K562 (cell line): Measurements from ENCODE around the gene CDKL4. TPM values are rescaled to one million over a fixed set of nuclear protein-coding genes. Genes with fewer than 3 reads are reported as not detected.

ENCODE experiments used
- ATAC-seq: fragments of 200-7000 bp; cut with Tn5 transposase; 3 replicates; pipeline ENCODE4 v1.9.1; 2020; ENCODE audit warnings: moderate library complexity
- BruUV-seq: library from RNA; stranded (reverse); fragments of 400-500 nt; replicated peaks from 2 replicates; lab custom pipeline; 2021; lab: Mats Ljungman, UMichigan
- CTCF ChIA-PET: fragments of 300-600 bp; formaldehyde crosslinking; extraction: SDS; loops from one replicate; lab custom pipeline; 2021; ENCODE audit warnings: low intra/inter-chr PET ratio; lab: Yijun Ruan, JAX
- POLR2A ChIA-PET: fragments of 300-600, 350-650 bp; sonication (Branson Sonifier 250); formaldehyde crosslinking; extraction: SDS; loops from one replicate; lab custom pipeline; 2021; ENCODE audit warnings: antibody characterized with exemption, inconsistent platforms; lab: Yijun Ruan, JAX
- DNase-seq, 4 experiments: peaks; one replicate each; pipeline versions ENCODE4 v3.0.0 to v3.0.0-alpha.2; 2011 to 2018; ENCODE audit warnings: low spot score in 3 of 4, mixed read lengths in 3 of 4; ENCODE audit errors: extremely low read depth in 1 of 4
- FAIRE-seq: peaks from 2 replicates; lab custom pipeline; 2011; peaks lifted over from hg19 to GRCh38; lab: Jason Lieb, UNC
- H2AFZ ChIP-seq: 2 replicates; pipeline ENCODE4 v1.6.0; 2011; ENCODE audit warnings: low read depth, low read length, control low read depth, inconsistent platforms
- H3K27ac ChIP-seq: fragments of 200-600 bp; 3 replicates; pipeline ENCODE4 v1.8.0; 2011; ENCODE audit warnings: low read depth, mild to moderate bottlenecking, control low read depth, inconsistent platforms, low read length, moderate library complexity, mixed read lengths; ENCODE audit errors: extremely low read depth
- H3K27me3 ChIP-seq, 2 experiments: fragments of 300-600 bp in 1 of 2; 2 replicates in 1 of 2; 3 replicates in 1 of 2; pipeline versions ENCODE4 v1.6.0 to v1.8.0; 2011; ENCODE audit warnings: inconsistent platforms in 2 of 2, low read length in 2 of 2, mild to moderate bottlenecking in 1 of 2, mixed read lengths in 1 of 2, moderate library complexity in 1 of 2; ENCODE audit not compliant: control insufficient read depth in 2 of 2, insufficient read depth in 2 of 2
- H3K36me3 ChIP-seq: fragments of 300-600 bp; 3 replicates; pipeline ENCODE4 v1.8.0; 2011; ENCODE audit warnings: mild to moderate bottlenecking, low read length, inconsistent platforms; ENCODE audit not compliant: control insufficient read depth, insufficient read depth
- H3K4me1 ChIP-seq, 2 experiments: fragments of 200-600 bp in 1 of 2; replicated peaks in 1 of 2; 2 replicates in 1 of 2; 3 replicates in 1 of 2; pipeline versions ENCODE4 v1.5.1 to v1.8.0; 2011; ENCODE audit warnings: inconsistent platforms in 2 of 2, low read length in 2 of 2, mild to moderate bottlenecking in 1 of 2, mixed read lengths in 1 of 2, moderate library complexity in 1 of 2; ENCODE audit not compliant: control insufficient read depth in 2 of 2, insufficient read depth in 2 of 2
- H3K4me2 ChIP-seq: 2 replicates; pipeline ENCODE4 v1.6.1; 2011; ENCODE audit warnings: low read length, control low read depth, inconsistent platforms, mixed read lengths; ENCODE audit not compliant: insufficient read depth
- H3K4me3 ChIP-seq: fragments of 200-600 bp; sonication (generic), shearing (Covaris generic); 2 replicates; pipeline ENCODE4 v1.5.1; 2016; ENCODE audit warnings: control low read depth, inconsistent platforms
- H3K79me2 ChIP-seq: fragments of 200-600 bp; 3 replicates; pipeline ENCODE4 v1.8.0; 2011; ENCODE audit warnings: low read length, inconsistent platforms; ENCODE audit not compliant: control insufficient read depth, insufficient read depth
- H3K9ac ChIP-seq, 2 experiments: 2 replicates each; pipeline versions ENCODE4 v1.6.0 to v1.6.1; 2011; ENCODE audit warnings: low read depth in 2 of 2, low read length in 2 of 2, control low read depth in 1 of 2, inconsistent platforms in 1 of 2, mild to moderate bottlenecking in 1 of 2, mixed read lengths in 1 of 2; ENCODE audit not compliant: insufficient read depth in 1 of 2
- H3K9me1 ChIP-seq: one replicate; pipeline ENCODE4 v1.6.0; 2011; ENCODE audit warnings: inconsistent platforms, mild to moderate bottlenecking, low read length, moderate library complexity; ENCODE audit not compliant: control insufficient read depth, insufficient read depth
- H3K9me3 ChIP-seq: replicated peaks from 2 replicates; pipeline ENCODE4 v1.5.1; 2011; ENCODE audit warnings: low read depth, low read length, inconsistent platforms; ENCODE audit not compliant: control insufficient read depth, insufficient read depth
- H4K20me1 ChIP-seq: replicated peaks from 2 replicates; pipeline ENCODE4 v1.6.1; 2011; ENCODE audit warnings: low read length, inconsistent platforms, mixed read lengths; ENCODE audit not compliant: control insufficient read depth, insufficient read depth
- HIVEP1 ChIP-seq: fragments of 250-450 bp; sonication (Bioruptor Pico); IDR thresholded peaks from 2 replicates; pipeline ENCODE4 v1.4.0; 2020; ENCODE audit warnings: mild to moderate bottlenecking
- HMG20A ChIP-seq: fragments of 450-650 bp; formaldehyde crosslinking; conservative IDR thresholded peaks from 2 replicates; pipeline ENCODE4 v1.4.0; 2020; ENCODE audit warnings: mild to moderate bottlenecking, mixed read lengths
- HNRNPUL1 ChIP-seq: fragments of 200-400 bp; formaldehyde crosslinking; IDR thresholded peaks from 2 replicates; pipeline ENCODE4 v1.6.1; 2017; ENCODE audit warnings: low read length
- KLF1 ChIP-seq: fragments of 450-650 bp; IDR thresholded peaks from 2 replicates; pipeline ENCODE4 v1.6.1; 2016; ENCODE audit warnings: missing genetic modification characterization, missing compliant biosample characterization
- POLR2AphosphoS5 ChIP-seq: IDR thresholded peaks from 2 replicates; pipeline ENCODE4 v1.6.1; 2011; ENCODE audit warnings: mild to moderate bottlenecking, low read depth, low read length, moderate library complexity; ENCODE audit not compliant: control insufficient read depth, insufficient read depth
- WGBS: fragments of 100-300 bp; shearing (Covaris generic); methylation state at CpG from one replicate; pipeline ENCODE4 v1.1.6; 2016; ENCODE audit warnings: low coverage, mixed read lengths; ENCODE audit not compliant: insufficient coverage; ENCODE audit errors: missing lambda C conversion rate; 5-methylcytosine and 5-hydroxymethylcytosine counted together
- in situ Hi-C: fragments of 300-500 bp; cut with MboI; formaldehyde crosslinking; loops from 4 replicates; pipeline ENCODE4 v1.15.0; 2018; ENCODE audit warnings: inconsistent platforms, mixed read lengths
- intact Hi-C: fragments of 100-400 bp; cut with micrococcal nuclease; formaldehyde crosslinking; loops from 2 replicates; pipeline ENCODE4 v1.14.2; 2022
- polyA plus RNA-seq, 8 experiments: library from polyadenylated mRNA; depleted of rRNA in 4 of 8; stranded (reverse) in 5 of 8; unstranded in 3 of 8; fragments of >200 nt; fragmentation: Nextera tagmentation in 2 of 8; fragmentation: Illumina TruSeq in 1 of 8; extraction: Ambion mirVana in 2 of 8; extraction: Trizol in 1 of 8; gene quantifications; 2 replicates each; pipeline versions ENCODE4 v1.2.1 to v1.2.3, GENCODE V29; 2011 to 2014; ENCODE audit warnings: inconsistent platforms in 1 of 8, missing spikeins in 1 of 8
- total RNA-seq, 7 experiments: library from RNA; depleted of rRNA in 6 of 7; stranded (reverse); fragments of >200 nt in 6 of 7; fragmentation: Illumina TruSeq in 2 of 7; extraction: Trizol in 2 of 7; gene quantifications; 2 replicates each; pipeline versions ENCODE4 v1.2.1 to v1.2.3, GENCODE V29; 2011 to 2021; ENCODE audit warnings: low replicate concordance in 1 of 7
- TF ChIP-seq, protein P1 (sequence below): sonication (generic); formaldehyde crosslinking; IDR thresholded peaks from 2 replicates; pipeline ENCODE4 v1.8.0; 2022; ENCODE audit warnings: missing genetic modification reagents, mild to moderate bottlenecking, borderline replicate concordance
- TF ChIP-seq, protein P2 (sequence below): fragments of 450-650 bp; IDR thresholded peaks from 2 replicates; pipeline ENCODE4 v1.6.1; 2018; ENCODE audit warnings: mild to moderate bottlenecking, low read depth; ENCODE audit not compliant: partially characterized antibody

The CDKL4 gene
- total and polyA plus RNA-seq, 9 of the 15 experiments (the other 6 are each of a cell fraction or from before 2014, with no cell fraction given), result not detected

DNA sequence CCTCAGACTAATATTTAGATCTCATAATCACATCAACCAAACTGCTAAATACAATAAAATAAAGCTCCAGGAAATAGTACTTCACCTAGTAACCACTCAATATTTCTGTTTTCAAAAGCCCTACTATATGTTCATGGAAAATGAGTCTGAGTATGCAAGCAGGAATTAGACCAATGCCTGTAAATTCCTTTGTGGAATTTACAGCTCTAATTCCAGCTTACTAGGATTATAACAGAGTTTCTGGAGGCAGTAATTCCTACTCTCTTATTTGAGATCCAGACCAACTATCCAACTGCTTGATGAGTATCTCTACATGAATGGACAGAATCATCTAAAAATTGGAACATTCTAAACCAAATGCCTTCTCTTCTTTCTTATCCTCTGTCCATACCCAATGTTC is 11.6 kb downstream of the CDKL4 start:
- Histone ChIP-seq H4K20me1 (no peaks in the 10 kb centered on the region), H3K9me1 (no peaks in the 10 kb centered on the region), H3K36me3 (no peaks in the 10 kb centered on the region), H3K27ac (no peak overlapping the region), H3K9me3 (no peaks in the 10 kb centered on the region), H3K4me3 (no peak overlapping the region), H3K4me1 (peaks cover 0 to 7% of the 10 kb centered on the region in 2 experiments; a peak in 2 of 5 replicates), H3K9ac (no peak overlapping the region), H3K27me3 (no peaks in the 10 kb centered on the region), H2AFZ (no peak overlapping the region), H3K79me2 (no peaks in the 10 kb centered on the region), H3K4me2 (no peak overlapping the region)
- no peak for FAIRE-seq
- BruUV-seq, result no TSS peak
- in situ Hi-C loops, result loop anchor here (25.0 kb wide), 1 partner anchor 295 kb away; no protein-coding TSS in a partner anchor
- ChIA-PET POLR2A (no interaction called here), CTCF (interaction anchor here (1.0 kb wide), 1 partner anchor 173 kb away, joined by 3 read pairs; no protein-coding TSS in a partner anchor)
- ATAC-seq, result no peak
- no peak for DNase-seq
- intact Hi-C loops, result loop anchor here (2.0 to 10.0 kb wide), 2 partner anchors 283 to 499 kb away; no protein-coding TSS in a partner anchor
- TF ChIP-seq HIVEP1 (CRISPR knock-in tag) (no peak), HNRNPUL1 (no peak), KLF1 (tag) (no peak)

DNA sequence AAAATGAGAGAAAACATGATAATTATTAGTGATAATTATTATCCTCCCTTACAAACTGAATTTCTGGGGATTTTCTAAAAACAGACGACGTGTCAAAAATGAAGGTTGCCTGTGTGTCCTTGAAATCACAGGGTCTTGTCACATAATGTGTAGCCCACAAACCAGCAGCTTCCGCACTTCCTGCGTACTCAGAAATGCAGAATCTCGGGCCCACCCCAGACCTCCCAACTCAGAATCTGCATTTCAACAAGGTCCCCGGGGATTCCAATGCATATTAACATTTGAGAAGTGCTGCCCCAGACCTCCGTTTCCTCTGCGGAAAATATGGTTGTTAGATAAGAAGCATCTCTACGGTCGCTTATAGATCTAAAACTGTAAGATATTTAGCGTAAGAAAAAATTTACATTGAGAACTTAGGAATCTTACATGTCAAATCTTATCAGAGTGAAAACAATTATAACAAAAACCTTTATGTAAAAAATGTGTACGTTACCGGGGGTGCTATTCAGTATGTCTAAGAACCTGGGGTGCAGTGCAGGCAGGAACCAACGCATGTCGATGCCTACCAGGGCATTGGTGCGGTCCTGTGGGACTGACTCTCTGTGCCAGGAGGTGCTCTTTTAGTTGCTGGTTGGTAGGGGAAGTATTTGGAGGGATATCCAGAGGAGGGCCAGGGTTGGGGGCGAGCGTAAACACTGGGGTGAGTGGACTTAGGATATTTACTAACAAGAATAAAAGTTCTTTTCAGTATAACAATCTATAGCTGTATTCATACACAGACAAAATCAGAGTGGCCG is 15.2 kb downstream of the CDKL4 start:
- in situ Hi-C loops (loop anchor here (5.0 to 25.0 kb wide), 3 partner anchors 104 to 291 kb away; partner anchors contain the start of gene SOS1), intact Hi-C loops (loop anchor here (1.0 to 10.0 kb wide), 5 partner anchors 107 to 691 kb away; partner anchors contain the start of gene SOS1)
- no peaks in the 10 kb centered on the region for H3K36me3 ChIP-seq
- H3K4me3 ChIP-seq, result 0 out of 2 replicates have a peak overlapping the region, but pooled peaks have one; percentile 2
- peak overlapping the region in 1 of 2 experiments; percentile 30; a peak in 3 of 4 replicates for H3K9ac ChIP-seq
- H3K9me1 ChIP-seq, result no peaks in the 10 kb centered on the region
- FAIRE-seq (no peak), DNase-seq (peak in 2 of 4 experiments; percentile 13 to 23), ATAC-seq (peak; percentile 6)
- no peaks in the 10 kb centered on the region for H3K79me2 ChIP-seq
- BruUV-seq, result no TSS peak
- H3K9me3 ChIP-seq, result no peaks in the 10 kb centered on the region
- 39% methylated on average over 19 of the region's 19 CpGs for WGBS
- H4K20me1 ChIP-seq, result no peaks in the 10 kb centered on the region
- H3K27ac ChIP-seq, result no peak overlapping the region
- H3K4me2 ChIP-seq, result peak overlapping the region; percentile 54; the same call in 1 of the 2 replicates
- no peaks in the 10 kb centered on the region for H3K27me3 ChIP-seq
- ChIA-PET POLR2A (interaction anchor here (0.6 to 1.6 kb wide), 7 partner anchors 108 to 478 kb away, joined by 3 to 8 read pairs (median 3); partner anchors contain the start of gene SOS1), CTCF (interaction anchor here (0.7 to 4.6 kb wide), 6 partner anchors 109 to 693 kb away, joined by 3 to 93 read pairs (median 4); partner anchors contain the start of gene SOS1)
- peaks cover 4 to 10% of the 10 kb centered on the region in 2 experiments; a peak in 3 of 5 replicates for H3K4me1 ChIP-seq
- peak overlapping the region; percentile 94 for H2AFZ ChIP-seq
- TF ChIP-seq HMG20A (CRISPR knock-in tag), result no peak
- TF ChIP-seq POLR2AphosphoS5, result no peak
- TF ChIP-seq, protein P1, sequence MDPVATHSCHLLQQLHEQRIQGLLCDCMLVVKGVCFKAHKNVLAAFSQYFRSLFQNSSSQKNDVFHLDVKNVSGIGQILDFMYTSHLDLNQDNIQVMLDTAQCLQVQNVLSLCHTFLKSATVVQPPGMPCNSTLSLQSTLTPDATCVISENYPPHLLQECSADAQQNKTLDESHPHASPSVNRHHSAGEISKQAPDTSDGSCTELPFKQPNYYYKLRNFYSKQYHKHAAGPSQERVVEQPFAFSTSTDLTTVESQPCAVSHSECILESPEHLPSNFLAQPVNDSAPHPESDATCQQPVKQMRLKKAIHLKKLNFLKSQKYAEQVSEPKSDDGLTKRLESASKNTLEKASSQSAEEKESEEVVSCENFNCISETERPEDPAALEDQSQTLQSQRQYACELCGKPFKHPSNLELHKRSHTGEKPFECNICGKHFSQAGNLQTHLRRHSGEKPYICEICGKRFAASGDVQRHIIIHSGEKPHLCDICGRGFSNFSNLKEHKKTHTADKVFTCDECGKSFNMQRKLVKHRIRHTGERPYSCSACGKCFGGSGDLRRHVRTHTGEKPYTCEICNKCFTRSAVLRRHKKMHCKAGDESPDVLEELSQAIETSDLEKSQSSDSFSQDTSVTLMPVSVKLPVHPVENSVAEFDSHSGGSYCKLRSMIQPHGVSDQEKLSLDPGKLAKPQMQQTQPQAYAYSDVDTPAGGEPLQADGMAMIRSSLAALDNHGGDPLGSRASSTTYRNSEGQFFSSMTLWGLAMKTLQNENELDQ, result no peak
- TF ChIP-seq, protein P2, sequence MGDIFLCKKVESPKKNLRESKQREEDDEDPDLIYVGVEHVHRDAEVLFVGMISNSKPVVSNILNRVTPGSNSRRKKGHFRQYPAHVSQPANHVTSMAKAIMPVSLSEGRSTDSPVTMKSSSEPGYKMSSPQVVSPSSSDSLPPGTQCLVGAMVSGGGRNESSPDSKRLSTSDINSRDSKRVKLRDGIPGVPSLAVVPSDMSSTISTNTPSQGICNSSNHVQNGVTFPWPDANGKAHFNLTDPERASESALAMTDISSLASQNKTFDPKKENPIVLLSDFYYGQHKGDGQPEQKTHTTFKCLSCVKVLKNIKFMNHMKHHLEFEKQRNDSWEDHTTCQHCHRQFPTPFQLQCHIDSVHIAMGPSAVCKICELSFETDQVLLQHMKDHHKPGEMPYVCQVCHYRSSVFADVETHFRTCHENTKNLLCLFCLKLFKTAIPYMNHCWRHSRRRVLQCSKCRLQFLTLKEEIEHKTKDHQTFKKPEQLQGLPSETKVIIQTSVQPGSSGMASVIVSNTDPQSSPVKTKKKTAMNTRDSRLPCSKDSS, result no peak
